Measurements from ENCODE around the gene ACAP2.

Gene ACAP2

GRCh38 chr3:195425849-195426248 lies 17.0 kb downstream of the ACAP2 start:
- no peak overlapping the region for H3K4me3 ChIP-seq (ENCODE audit: low read depth, low read length)
- in situ Hi-C loops (cut with HindIII; ENCODE audit: low sequenced_read_pairs): no loop called here
- no peak for DNase-seq (ENCODE audit: low read depth, low spot score)
- TF ChIP-seq CTCF (IDR thresholded peaks at IDR 0.05; ENCODE audit: low read depth, low read length): no peak

GRCh38 chr3:195423818-195424217 lies 19.0 kb downstream of the ACAP2 start:
- TF ChIP-seq CTCF (IDR thresholded peaks at IDR 0.05; ENCODE audit: low read depth, low read length): no peak
- DNase-seq (ENCODE audit: low read depth, low spot score): no peak

DNA sequence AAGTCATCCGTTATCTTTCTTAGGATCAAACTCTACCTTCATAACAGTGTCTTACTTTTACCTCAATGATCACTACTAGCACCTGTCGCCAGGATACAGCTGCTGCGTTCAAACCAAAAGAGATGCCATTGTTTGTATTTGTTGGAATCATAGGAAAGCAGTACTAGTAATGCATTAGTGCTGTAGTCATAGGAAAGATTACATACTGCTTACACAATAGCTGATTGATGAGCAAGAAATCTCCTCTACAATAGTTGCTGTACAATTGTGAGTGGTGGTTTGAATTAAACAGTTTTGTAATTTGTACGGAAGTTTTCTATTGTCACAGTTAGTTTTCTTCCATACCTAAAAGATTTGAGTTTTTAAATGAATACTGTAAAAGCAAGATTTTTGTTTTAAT lies 21.4 kb downstream of the ACAP2 start:
- TF ChIP-seq CTCF (IDR thresholded peaks at IDR 0.05; ENCODE audit: low read depth, low read length): no peak
- DNase-seq (ENCODE audit: low read depth, low spot score): no peak
- in situ Hi-C loops (cut with HindIII; ENCODE audit: low sequenced_read_pairs): no loop called here
- H3K4me3 ChIP-seq (ENCODE audit: low read depth, low read length): no peak overlapping the region

More at GRCh38 chr3:195423818-195424217, 19.0 kb downstream of the ACAP2 start:
- in situ Hi-C loops (cut with HindIII; ENCODE audit: low sequenced_read_pairs): no loop called here
- no peak overlapping the region for H3K4me3 ChIP-seq (ENCODE audit: low read depth, low read length)

DNA sequence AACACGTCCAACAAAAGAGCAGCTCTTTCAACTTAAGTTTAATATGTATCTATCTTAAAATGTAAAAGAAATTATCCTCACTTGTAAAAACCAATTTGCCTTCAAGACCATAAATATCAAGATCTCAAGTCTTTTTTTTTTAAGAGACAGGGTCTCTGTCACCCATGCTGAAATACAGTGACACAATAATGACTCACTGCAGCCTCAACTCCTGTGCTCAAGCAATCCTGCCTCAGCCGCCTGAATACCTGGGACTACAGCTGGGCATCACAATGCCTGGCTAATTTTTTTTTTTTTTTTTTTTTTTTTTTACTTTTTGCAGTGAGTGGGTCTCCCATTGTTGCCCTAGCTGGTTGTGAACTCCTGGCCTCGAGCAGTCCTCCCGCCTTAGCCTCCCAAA lies 26.0 kb downstream of the ACAP2 start:
- no peak for TF ChIP-seq CTCF (IDR thresholded peaks at IDR 0.05; ENCODE audit: low read depth, low read length)
- H3K4me3 ChIP-seq (ENCODE audit: low read depth, low read length): no peak overlapping the region
- in situ Hi-C loops (cut with HindIII; ENCODE audit: low sequenced_read_pairs): no loop called here
- no peak for DNase-seq (ENCODE audit: low read depth, low spot score)

DNA sequence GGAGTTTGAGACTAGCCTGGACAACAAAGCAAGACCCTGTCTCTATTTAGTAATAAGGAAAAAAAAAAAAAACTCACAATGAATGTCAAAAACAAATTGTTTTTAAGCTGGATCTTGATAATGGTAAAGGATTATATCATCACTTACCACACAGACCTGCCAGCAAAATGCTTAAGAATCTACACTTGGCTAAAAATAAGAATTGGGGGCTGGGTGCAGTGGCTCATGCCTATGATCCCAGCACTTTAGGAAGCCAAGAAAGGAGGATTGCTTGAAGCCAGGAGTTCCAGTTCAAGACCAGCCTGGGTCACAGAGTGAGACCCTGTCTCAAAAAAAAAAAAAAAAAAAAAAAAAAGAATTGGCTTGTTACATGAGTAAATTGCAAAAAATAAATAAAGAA lies 31.0 kb downstream of the ACAP2 start:
- TF ChIP-seq CTCF (IDR thresholded peaks at IDR 0.05; ENCODE audit: low read depth, low read length): no peak
- DNase-seq (ENCODE audit: low read depth, low spot score): peak; percentile 43
- H3K4me3 ChIP-seq (ENCODE audit: low read depth, low read length): no peak overlapping the region
- in situ Hi-C loops (cut with HindIII; ENCODE audit: low sequenced_read_pairs): no loop called here

- H3K4me3 ChIP-seq (ENCODE audit: low read depth, low read length): no peak overlapping the region
- no peak for TF ChIP-seq CTCF (IDR thresholded peaks at IDR 0.05; ENCODE audit: low read depth, low read length)
- in situ Hi-C loops (cut with HindIII; ENCODE audit: low sequenced_read_pairs): no loop called here
- DNase-seq (ENCODE audit: low read depth, low spot score): no peak
These were observed 32.3 kb downstream of the ACAP2 start for GRCh38 chr3:195410546-195410945.
